Measurements from ENCODE around the gene CD58.

Gene CD58

GRCh38 chr1:116491700-116492357, 79.0 kb downstream of the CD58 start:
- no peak for DNase-seq

GRCh38 chr1:116490588-116490987, 80.2 kb downstream of the CD58 start:
- DNase-seq = no peak

GRCh38 chr1:116489231-116489697, 81.6 kb downstream of the CD58 start:
- no peak for DNase-seq

GRCh38 chr1:116488071-116488470, 82.8 kb downstream of the CD58 start:
- DNase-seq = no peak

- DNase-seq = no peak
Measured at GRCh38 chr1:116487583-116487982, 83.2 kb downstream of the CD58 start.

DNA sequence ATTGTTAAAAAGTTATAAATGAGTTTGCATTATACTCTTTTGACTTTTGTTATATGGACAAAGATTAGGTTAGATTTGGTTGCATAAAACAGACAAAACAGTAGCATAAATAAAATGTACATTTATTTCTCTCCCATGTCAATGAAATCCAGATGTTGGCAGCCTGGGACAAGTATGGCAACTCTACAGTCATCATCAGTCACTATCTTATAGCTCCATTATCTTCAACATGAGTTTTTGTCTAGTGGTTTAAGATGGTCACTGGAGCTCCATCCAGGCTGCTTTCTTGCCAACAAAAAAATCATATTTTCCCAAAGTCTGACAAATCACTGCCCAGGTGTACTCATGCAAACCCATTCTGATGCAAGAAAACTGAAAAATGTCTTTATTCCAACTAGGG, 83.8 kb downstream of the CD58 start:
- DNase-seq = no peak

GRCh38 chr1:116486424-116486823, 84.4 kb downstream of the CD58 start:
- no peak for DNase-seq

DNA sequence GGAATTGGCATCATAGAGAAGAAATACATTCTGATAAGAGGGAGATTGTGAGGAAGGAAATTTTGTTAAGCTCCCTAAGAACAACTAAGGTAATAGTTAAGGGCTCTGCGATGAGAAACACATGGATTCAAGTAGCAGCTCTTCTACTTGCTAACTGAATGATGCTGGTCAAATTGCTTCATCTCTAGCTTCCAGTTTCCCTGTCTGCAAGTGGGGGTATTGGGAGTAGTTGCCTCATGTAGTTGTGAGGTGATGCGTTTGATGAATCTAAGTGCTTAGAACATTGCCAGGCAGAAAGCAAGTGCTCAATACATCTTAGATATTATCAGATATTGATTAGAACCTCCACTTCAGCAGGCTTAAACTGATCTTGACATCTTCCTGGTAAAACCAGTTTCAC, 84.8 kb downstream of the CD58 start:
- no peak for DNase-seq

GRCh38 chr1:116485071-116485735, 85.6 kb downstream of the CD58 start:
- DNase-seq = no peak

DNA sequence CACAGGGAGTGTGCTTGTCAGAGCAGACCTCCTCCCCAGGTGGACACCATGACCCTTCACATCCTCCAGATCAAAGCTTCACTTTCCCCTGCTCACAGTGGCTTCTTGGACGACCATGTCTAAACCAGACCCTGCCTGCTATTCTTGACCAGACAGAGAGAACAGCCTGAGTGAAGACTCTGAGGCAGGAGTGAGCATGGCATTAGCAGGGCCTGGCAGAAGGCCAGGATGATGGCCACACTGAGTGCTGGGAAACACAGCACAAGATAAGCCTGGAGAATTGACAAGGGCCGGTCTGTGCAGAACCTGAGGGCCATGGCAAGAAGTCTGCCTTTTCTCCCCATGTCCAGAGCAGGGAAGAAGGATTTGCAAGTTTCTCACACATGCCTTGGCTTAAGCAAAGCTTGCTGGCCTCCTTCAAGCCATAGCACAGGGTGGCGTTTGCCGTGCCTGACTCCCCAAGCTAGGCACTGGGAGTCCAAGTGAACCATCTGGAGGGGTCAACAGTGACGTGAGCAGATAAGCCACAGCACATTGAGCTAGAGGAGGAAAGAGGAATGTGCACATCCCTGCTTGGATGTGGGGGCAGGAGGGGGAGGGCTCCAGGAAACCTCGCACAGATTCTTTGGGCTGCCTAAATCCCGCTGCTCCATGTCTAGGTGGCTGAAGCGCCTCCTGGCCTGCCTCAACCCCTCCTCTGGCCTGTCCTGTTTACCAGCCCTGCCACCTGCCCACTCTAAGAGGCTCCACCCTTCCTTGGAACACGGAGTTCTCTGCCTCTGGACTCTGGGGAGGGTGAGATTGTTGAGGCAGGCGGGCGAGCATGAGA, 87.1 kb downstream of the CD58 start:
- DNase-seq = no peak

- no peak for DNase-seq
Measured at GRCh38 chr1:116482490-116482889, 88.3 kb downstream of the CD58 start.

DNA sequence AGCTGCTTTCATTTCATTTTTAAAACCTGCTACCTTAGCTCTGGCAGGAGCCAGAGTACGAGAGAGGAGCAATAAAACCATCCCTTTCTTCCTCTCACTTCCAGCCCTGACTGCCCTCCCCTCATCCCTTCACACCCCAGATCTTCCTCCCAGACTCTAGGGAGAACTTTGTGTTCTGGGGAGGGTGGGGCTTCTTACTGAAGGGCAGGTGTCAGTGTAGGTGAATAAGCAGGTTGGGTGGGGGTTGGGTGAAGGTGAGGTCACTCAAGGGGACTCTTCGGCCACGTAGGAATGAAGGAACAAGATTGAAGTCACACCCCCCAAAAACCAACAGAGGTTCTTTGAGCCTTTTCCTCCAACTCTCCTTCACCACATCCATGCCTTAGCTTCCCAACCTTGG, 88.9 kb downstream of the CD58 start:
- DNase-seq = no peak

GRCh38 chr1:116478621-116479020, 92.2 kb downstream of the CD58 start:
- no peak for DNase-seq

DNA sequence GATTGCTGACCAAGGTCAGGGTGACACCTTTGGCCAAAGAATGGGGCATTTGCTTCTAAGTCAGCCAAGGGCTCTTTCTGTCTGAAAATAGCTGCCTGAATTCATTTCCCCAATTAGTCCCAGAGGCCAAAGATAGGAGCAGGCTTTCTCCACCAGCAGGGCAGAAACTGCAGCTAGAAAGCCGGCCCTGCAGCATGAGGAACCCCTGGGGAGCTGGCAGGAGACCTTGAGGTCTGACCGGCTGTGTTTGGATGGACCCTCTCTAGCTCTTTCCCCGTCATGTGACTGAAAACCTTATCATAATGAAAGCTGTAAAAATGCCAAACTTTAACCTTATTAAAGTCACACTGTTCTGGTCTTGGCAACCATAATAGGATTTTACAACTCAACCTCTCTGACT, 93.4 kb downstream of the CD58 start:
- no peak for DNase-seq

DNA sequence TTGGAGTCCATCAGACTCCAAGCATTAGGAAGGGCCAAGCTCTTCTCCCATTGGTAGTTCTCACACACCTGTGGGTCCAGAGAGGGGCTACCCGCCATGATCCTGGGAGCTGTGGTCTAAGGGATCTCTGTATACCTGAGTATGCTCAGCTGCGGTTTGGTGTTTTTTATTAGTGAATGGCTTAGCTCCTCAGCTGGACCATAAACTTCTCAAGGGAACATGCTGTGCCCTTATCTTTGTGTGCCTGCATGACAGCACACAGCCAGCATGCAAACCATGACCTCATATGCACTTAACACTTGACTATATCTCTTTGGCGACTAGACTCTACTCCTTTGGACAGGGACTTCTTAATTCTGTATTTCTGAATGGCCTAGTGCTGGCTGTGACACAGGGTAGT, 94.5 kb downstream of the CD58 start:
- no peak for DNase-seq

GRCh38 chr1:116475850-116476218, 95.0 kb downstream of the CD58 start:
- no peak for DNase-seq

DNA sequence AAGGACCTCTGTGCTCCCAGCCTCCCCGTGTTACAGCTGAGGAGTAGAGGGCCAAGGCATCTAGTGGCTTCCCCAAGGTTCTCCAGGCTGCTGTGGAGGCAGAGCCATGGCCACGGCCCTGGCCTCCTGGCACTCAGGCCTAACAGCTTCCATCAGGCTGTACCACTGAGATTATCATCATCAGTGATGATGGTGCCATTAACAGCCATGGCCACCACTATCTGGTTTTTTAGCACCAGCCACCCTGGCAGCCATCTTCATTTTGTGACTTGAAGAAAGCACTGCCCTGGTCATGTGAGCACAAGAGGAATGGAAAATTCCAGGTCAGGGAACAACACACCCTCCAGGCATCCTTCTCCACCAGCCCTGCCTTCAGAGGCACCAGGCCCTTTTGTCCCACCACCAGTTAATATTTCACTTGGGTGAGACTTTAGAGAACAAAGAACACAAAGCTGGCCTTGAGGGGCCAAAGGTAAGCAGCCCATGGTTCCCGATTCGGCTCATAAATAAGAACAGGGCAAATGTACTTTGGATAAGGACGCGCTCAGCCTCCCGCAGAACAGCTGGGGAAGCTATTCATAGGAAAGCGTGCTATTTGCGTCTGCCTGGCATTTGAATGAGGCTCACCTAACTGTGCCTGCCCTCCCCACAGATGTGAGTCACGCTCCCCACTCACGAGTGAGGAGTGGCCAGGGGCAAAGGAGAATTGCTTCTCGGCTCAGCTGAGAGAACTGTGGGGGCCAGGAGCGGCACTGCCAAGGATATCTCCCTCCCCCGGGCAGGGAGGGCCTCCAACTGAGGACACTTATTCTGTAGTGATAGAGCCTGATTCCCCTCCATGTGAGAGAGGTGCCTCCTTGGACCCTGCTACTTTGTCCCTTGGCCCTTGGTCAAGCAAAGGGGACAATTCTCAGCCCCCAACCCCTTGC, 95.6 kb downstream of the CD58 start:
- no peak for DNase-seq

DNA sequence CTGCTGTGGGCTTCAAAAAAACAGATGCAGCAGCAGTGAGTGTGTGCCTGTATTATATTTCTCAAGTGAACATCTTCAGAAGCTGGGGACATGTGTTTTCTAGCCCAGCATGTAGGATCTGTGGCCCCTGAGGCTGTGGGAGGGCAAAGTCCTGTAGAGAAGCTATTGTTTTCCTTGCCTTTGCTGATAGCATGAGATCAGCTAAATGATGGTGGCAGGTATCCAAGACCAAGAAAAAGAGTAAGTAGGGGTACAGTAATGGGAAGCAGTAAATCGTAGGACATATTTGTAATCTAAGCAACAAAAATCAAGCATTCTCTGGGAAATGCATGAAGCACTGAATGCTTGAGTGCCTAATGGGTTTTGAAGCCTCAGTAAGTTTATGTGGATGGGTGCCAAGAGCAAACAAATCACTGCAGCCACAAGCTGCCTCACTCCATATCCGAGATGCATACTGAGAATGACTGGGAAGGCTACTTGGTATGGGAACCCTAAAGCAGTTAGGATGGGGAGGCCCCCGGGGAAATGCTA, 98.3 kb downstream of the CD58 start:
- no peak for DNase-seq

GRCh38 chr1:116471241-116471640, 99.6 kb downstream of the CD58 start:
- no peak for DNase-seq

- no peak for DNase-seq
Measured at GRCh38 chr1:116470671-116471070, 100.2 kb downstream of the CD58 start.

GRCh38 chr1:116466810-116467557, 103.8 kb downstream of the CD58 start:
- DNase-seq = no peak

Data from SIG-M5 (cell line).